HL-60 (cell line): ENCODE measurements around the gene PPP1R7.

Experiments used
- DNase-seq, 2 experiments: peaks; one replicate each; pipeline ENCODE4 v3.0.0-alpha.2; 2010 to 2020; ENCODE audit warnings: low read depth in 1 of 2, low spot score in 1 of 2
- H3K27ac ChIP-seq: fragments of 250-450 bp; sonication (Bioruptor Pico); replicated peaks from 2 replicates; pipeline ENCODE4 v1.5.1; 2020; ENCODE audit warnings: mild to moderate bottlenecking, moderate library complexity
- H3K27me3 ChIP-seq: fragments of 250-450 bp; sonication (Bioruptor Pico); 2 replicates; pipeline ENCODE4 v1.5.1; 2021; ENCODE audit warnings: mild to moderate bottlenecking, moderate library complexity; ENCODE audit not compliant: insufficient read depth, poor library complexity, severe bottlenecking
- H3K4me3 ChIP-seq: replicated peaks from 2 replicates; pipeline ENCODE4 v1.5.1; 2011; ENCODE audit warnings: mild to moderate bottlenecking, control low read depth, low read length; ENCODE audit not compliant: insufficient read depth
- GABPA ChIP-seq: IDR thresholded peaks from 2 replicates; pipeline ENCODE4 v1.6.1; 2012; ENCODE audit warnings: low read depth
- POLR2AphosphoS5 ChIP-seq: IDR thresholded peaks from 2 replicates; pipeline ENCODE4 v1.6.1; 2012; ENCODE audit warnings: low read depth
- REST ChIP-seq: IDR thresholded peaks from 2 replicates; pipeline ENCODE4 v1.6.1; 2012; ENCODE audit warnings: low read depth; ENCODE audit not compliant: insufficient replicate concordance
- SPI1 ChIP-seq: IDR thresholded peaks from 2 replicates; pipeline ENCODE4 v1.6.1; 2012; ENCODE audit warnings: low read depth, mild to moderate bottlenecking, borderline replicate concordance
- TF ChIP-seq, protein P1 (sequence below): IDR thresholded peaks from one replicate; pipeline ENCODE4 v1.5.1; 2011; ENCODE audit warnings: low read length, control low read depth, inconsistent platforms; ENCODE audit not compliant: insufficient read depth

Gene PPP1R7

DNA sequence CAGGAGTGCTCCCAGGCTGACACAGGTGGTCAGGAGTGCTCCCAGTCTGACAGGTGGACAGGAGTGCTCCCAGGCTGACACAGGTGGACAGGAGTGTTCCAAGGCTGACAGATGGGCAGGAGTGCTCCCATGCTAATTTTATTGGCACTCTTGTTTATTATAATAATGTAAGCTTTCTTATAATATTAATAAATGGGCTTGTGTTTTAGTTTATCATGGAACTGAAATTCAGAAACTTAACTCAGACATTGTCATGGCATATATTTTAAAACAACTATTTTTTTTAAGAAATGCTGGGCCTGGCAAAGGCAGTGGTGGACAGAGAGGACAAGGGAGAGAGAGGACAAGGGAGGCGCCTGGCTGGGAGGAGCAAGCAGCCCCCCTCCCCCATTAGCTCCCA lies 56.9 kb downstream of the PPP1R7 start:
- DNase-seq: no peak
- TF ChIP-seq, protein P1, sequence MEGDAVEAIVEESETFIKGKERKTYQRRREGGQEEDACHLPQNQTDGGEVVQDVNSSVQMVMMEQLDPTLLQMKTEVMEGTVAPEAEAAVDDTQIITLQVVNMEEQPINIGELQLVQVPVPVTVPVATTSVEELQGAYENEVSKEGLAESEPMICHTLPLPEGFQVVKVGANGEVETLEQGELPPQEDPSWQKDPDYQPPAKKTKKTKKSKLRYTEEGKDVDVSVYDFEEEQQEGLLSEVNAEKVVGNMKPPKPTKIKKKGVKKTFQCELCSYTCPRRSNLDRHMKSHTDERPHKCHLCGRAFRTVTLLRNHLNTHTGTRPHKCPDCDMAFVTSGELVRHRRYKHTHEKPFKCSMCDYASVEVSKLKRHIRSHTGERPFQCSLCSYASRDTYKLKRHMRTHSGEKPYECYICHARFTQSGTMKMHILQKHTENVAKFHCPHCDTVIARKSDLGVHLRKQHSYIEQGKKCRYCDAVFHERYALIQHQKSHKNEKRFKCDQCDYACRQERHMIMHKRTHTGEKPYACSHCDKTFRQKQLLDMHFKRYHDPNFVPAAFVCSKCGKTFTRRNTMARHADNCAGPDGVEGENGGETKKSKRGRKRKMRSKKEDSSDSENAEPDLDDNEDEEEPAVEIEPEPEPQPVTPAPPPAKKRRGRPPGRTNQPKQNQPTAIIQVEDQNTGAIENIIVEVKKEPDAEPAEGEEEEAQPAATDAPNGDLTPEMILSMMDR: no peak
- TF ChIP-seq REST (no peak), GABPA (no peak), SPI1 (no peak), POLR2AphosphoS5 (no peak)
- Histone ChIP-seq H3K27ac (no peak overlapping the region), H3K27me3 (no peaks in the 10 kb centered on the region), H3K4me3 (no peak overlapping the region)

- Histone ChIP-seq H3K27me3 (no peaks in the 10 kb centered on the region), H3K4me3 (no peak overlapping the region), H3K27ac (no peak overlapping the region)
- TF ChIP-seq GABPA (no peak), POLR2AphosphoS5 (no peak), SPI1 (no peak), REST (no peak)
- TF ChIP-seq, protein P1: no peak
- DNase-seq: no peak
Observed at GRCh38 chr2:241207641-241208040, 57.4 kb downstream of the PPP1R7 start.

GRCh38 chr2:241208058-241208457 lies 57.8 kb downstream of the PPP1R7 start:
- H3K4me3 ChIP-seq: no peak overlapping the region
- TF ChIP-seq POLR2AphosphoS5 (no peak), GABPA (no peak), REST (no peak), SPI1 (no peak)
- TF ChIP-seq, protein P1: no peak
- H3K27me3 ChIP-seq: no peaks in the 10 kb centered on the region
- no peak overlapping the region for H3K27ac ChIP-seq
- DNase-seq: no peak
